ENCODE measurements around the gene STOX1. TPM values are rescaled to one million over a fixed set of nuclear protein-coding genes. Genes with fewer than 3 reads are reported as not detected.

The STOX1 gene
- total and polyA plus RNA-seq, 2 of the 8 experiments (the other 6 are each of a cell fraction or from before 2014, with no cell fraction given), result 0.92 to 2.6 TPM

DNA sequence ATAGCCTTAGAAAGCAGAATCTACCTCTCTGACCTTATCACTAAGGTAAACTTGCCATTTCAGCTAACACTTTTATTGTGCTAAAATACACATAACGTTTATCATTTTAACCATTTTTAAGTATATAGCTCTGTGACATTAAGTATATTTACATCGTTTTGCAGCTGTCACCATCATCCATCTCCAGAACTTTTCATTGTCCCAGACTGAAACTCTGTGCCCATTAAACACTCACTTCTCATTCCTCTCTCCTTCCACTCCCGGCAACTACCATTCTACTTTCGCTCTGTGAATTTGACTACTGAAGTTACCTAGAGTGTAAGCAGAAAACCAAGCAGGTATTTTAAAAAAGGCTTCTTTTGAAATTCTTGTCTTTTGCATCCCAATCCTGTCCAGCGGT, 75.1 kb downstream of the STOX1 start:
- Histone ChIP-seq H2BK20ac (ENCODE audit: low read length) (no peak overlapping the region), H3K79me2 (ENCODE audit: control insufficient read depth in 1 of 2, insufficient read depth in 2 of 2, low read length in 2 of 2) (peaks cover 0 to 40% of the 10 kb centered on the region in 2 experiments; a peak in 3 of 4 replicates), H4K91ac (replicated peaks; ENCODE audit: insufficient read length, low read length) (no peak overlapping the region), H3K14ac (ENCODE audit: insufficient read length) (no peak overlapping the region), H2BK15ac (ENCODE audit: low read length) (no peak overlapping the region), H2AFZ (ENCODE audit: low read length) (no peak overlapping the region), H4K5ac (ENCODE audit: insufficient read length, low read depth, low read length) (no peak overlapping the region), H3K56ac (replicated peaks; ENCODE audit: insufficient read length, low read depth, low read length) (no peak overlapping the region), H3K9me3 (ENCODE audit: insufficient read depth in 2 of 2, low read depth in 1 of 2, low read length in 1 of 2) (no peaks in the 10 kb centered on the region), H3K27ac (ENCODE audit: low read depth, low read length) (no peak overlapping the region), H3K23ac (ENCODE audit: insufficient read length) (no peak overlapping the region), H3K79me1 (ENCODE audit: low read depth, low read length) (peaks cover 4% of the 10 kb centered on the region; the same call in 1 of the 2 replicates), H3K18ac (ENCODE audit: extremely low read depth, low read length) (no peak overlapping the region), H2BK5ac (ENCODE audit: low read depth, low read length) (no peak overlapping the region), H3K4me2 (ENCODE audit: insufficient read depth in 1 of 2, low read depth in 2 of 2, low read length in 2 of 2) (peak overlapping the region; percentile 74 to 82; a peak in 2 of 4 replicates), H4K20me1 (replicated peaks in 1 of 2; ENCODE audit: control insufficient read depth in 1 of 2, insufficient read depth in 2 of 2, low read length in 2 of 2) (no peaks in the 10 kb centered on the region), H3K4me1 (replicated peaks in 1 of 4; ENCODE audit: control insufficient read depth in 3 of 4, insufficient read depth in 4 of 4, low read length in 3 of 4) (peaks cover 0 to 6% (median 4%) of the 10 kb centered on the region in 4 experiments; a peak in 5 of 7 replicates), H3K36me3 (ENCODE audit: control insufficient read depth in 2 of 4, insufficient read depth in 4 of 4, low read length in 3 of 4) (peaks cover 0 to 12% (median 4%) of the 10 kb centered on the region in 4 experiments; a peak in 3 of 8 replicates), H2BK120ac (replicated peaks; ENCODE audit: low read depth, low read length) (no peak overlapping the region), H3K23me2 (ENCODE audit: low read depth, low read length) (peaks cover 6% of the 10 kb centered on the region), H4K8ac (ENCODE audit: extremely low read depth, insufficient read depth, low read length) (no peak overlapping the region), H3K4me3 (ENCODE audit: extremely low read depth in 1 of 4, insufficient read depth in 2 of 4, low read depth in 3 of 4, low read length in 4 of 4) (peak overlapping the region in 3 of 4 experiments; percentile 86 to 92 (median 89); a peak in 5 of 8 replicates), H3K27me3 (replicated peaks in 1 of 4; ENCODE audit: control insufficient read depth in 3 of 4, extremely low read depth in 1 of 4, insufficient read depth in 3 of 4, low read length in 3 of 4) (no peaks in the 10 kb centered on the region), H2BK12ac (ENCODE audit: low read depth, low read length) (no peak overlapping the region), H3K9ac (replicated peaks in 1 of 4; ENCODE audit: extremely low read depth in 1 of 4, low read depth in 3 of 4, low read length in 3 of 4) (no peak overlapping the region), H3K4ac (replicated peaks; ENCODE audit: insufficient read length, low read depth, low read length) (no peak overlapping the region), H2AK5ac (ENCODE audit: low read depth, low read length) (no peak overlapping the region)
- ChIA-PET CTCF (ENCODE audit: partially characterized antibody) (no interaction called here), POLR2A (ENCODE audit: partially characterized antibody) (interaction anchor here (1.8 kb wide), 1 partner anchor 75 kb away, joined by 4 read pairs; the partner anchor contains the start of gene STOX1)
- DNase-seq (ENCODE audit: low read depth in 1 of 2, low spot score in 2 of 2) (no peak), FAIRE-seq (no peak)
- TF ChIP-seq JUND (IDR thresholded peaks at IDR 0.05; ENCODE audit: low read length) (no peak), TAF7 (optimal IDR thresholded peaks at IDR 0.05; ENCODE audit: borderline replicate concordance, low read depth, low read length) (no peak), SP2 (IDR thresholded peaks at IDR 0.05; ENCODE audit: low read length) (no peak)
- WGBS, 2 experiments (ENCODE audit: extremely low coverage in 1 of 2, insufficient coverage in 1 of 2, insufficient read length in 1 of 2, insufficient replicate concordance in 2 of 2, low coverage in 1 of 2, low lambda C conversion rate in 2 of 2, missing lambda C conversion rate in 1 of 2), result 74% methylated on average over 5 of the region's 5 CpGs; no CpG with 5 or more reads in 1 of the 2 experiments

Measured in H1 (cell line).